H1 (cell line): ENCODE results near the gene CFAP53. TPM values are rescaled to one million over a fixed set of nuclear protein-coding genes. Genes with fewer than 3 reads are reported as not detected.

Experiments
- CTCF ChIA-PET: fragments of 300-600 bp; sonication (Branson Sonifier 250); formaldehyde crosslinking; loops from one replicate; lab custom pipeline; 2021; ENCODE audit not compliant: partially characterized antibody; lab: Charles Lee
- POLR2A ChIA-PET: fragments of 300-600 bp; sonication (Branson Sonifier 250); formaldehyde crosslinking; loops from one replicate; lab custom pipeline; 2021; ENCODE audit warnings: inconsistent platforms; ENCODE audit not compliant: partially characterized antibody; lab: Charles Lee
- DNase-seq, 2 experiments: peaks; one replicate each; pipeline versions ENCODE4 v3.0.0 to v3.0.0-alpha.2; 2010 to 2022; ENCODE audit warnings: low spot score in 2 of 2, low read depth in 1 of 2, mixed read lengths in 1 of 2
- FAIRE-seq: peaks from 2 replicates; lab custom pipeline; 2011; peaks lifted over from hg19 to GRCh38; lab: Jason Lieb, UNC
- H2AFZ ChIP-seq: 2 replicates; pipeline ENCODE4 v1.8.1; 2012; ENCODE audit warnings: low read length, inconsistent platforms
- H2AK5ac ChIP-seq: 2 replicates; pipeline ENCODE4 v1.6.1; 2013; ENCODE audit warnings: low read depth, low read length
- H2BK120ac ChIP-seq: replicated peaks from 2 replicates; pipeline ENCODE3; 2013; ENCODE audit warnings: low read depth, low read length, inconsistent platforms
- H2BK12ac ChIP-seq: 2 replicates; pipeline ENCODE4 v1.6.1; 2013; ENCODE audit warnings: low read depth, low read length
- H2BK15ac ChIP-seq: 2 replicates; pipeline ENCODE4 v1.6.1; 2013; ENCODE audit warnings: low read length
- H2BK20ac ChIP-seq: 2 replicates; pipeline ENCODE4 v1.6.1; 2013; ENCODE audit warnings: low read length
- H2BK5ac ChIP-seq: 2 replicates; pipeline ENCODE4 v1.6.1; 2013; ENCODE audit warnings: low read depth, low read length
- H3K14ac ChIP-seq: 2 replicates; pipeline ENCODE4 v1.6.1; 2013; ENCODE audit warnings: inconsistent platforms; ENCODE audit not compliant: insufficient read length
- H3K18ac ChIP-seq: 2 replicates; pipeline ENCODE4 v1.6.1; 2013; ENCODE audit warnings: low read length; ENCODE audit errors: extremely low read depth
- H3K23ac ChIP-seq: 2 replicates; pipeline ENCODE4 v1.6.1; 2013; ENCODE audit warnings: inconsistent platforms; ENCODE audit not compliant: insufficient read length
- H3K23me2 ChIP-seq: 2 replicates; pipeline ENCODE4 v1.6.1; 2013; ENCODE audit warnings: low read depth, low read length
- H3K27ac ChIP-seq: 2 replicates; pipeline ENCODE4 v1.6.1; 2011; ENCODE audit warnings: low read depth, low read length, inconsistent platforms
- H3K27me3 ChIP-seq, 4 experiments: replicated peaks in 1 of 4; 1 replicate in 1 of 4; 2 replicates in 3 of 4; pipeline versions ENCODE4 v1.6.1 to v1.8.1; 2011 to 2013; ENCODE audit warnings: low read length in 3 of 4, mild to moderate bottlenecking in 3 of 4, inconsistent platforms in 2 of 4, mixed read lengths in 2 of 4, moderate library complexity in 1 of 4; ENCODE audit not compliant: control insufficient read depth in 3 of 4, insufficient read depth in 3 of 4; ENCODE audit errors: extremely low read depth in 1 of 4
- H3K36me3 ChIP-seq, 4 experiments: 2 replicates each; pipeline versions ENCODE4 v1.6.1 to v1.8.1; 2011 to 2013; ENCODE audit warnings: mild to moderate bottlenecking in 4 of 4, low read length in 3 of 4, moderate library complexity in 2 of 4, control low read depth in 1 of 4, inconsistent platforms in 1 of 4; ENCODE audit not compliant: insufficient read depth in 4 of 4, control insufficient read depth in 2 of 4
- H3K4ac ChIP-seq: replicated peaks from 2 replicates; pipeline ENCODE3; 2013; ENCODE audit warnings: low read length, low read depth, mixed read lengths, inconsistent platforms; ENCODE audit not compliant: insufficient read length
- H3K4me1 ChIP-seq, 4 experiments: replicated peaks in 1 of 4; 1 replicate in 1 of 4; 2 replicates in 3 of 4; pipeline versions ENCODE4 v1.6.1 to v1.8.1; 2011 to 2013; ENCODE audit warnings: low read length in 3 of 4, inconsistent platforms in 2 of 4, mixed read lengths in 1 of 4; ENCODE audit not compliant: insufficient read depth in 4 of 4, control insufficient read depth in 3 of 4
- H3K4me2 ChIP-seq, 2 experiments: 2 replicates each; pipeline versions ENCODE4 v1.6.1 to v1.8.1; 2011 to 2013; ENCODE audit warnings: low read depth in 2 of 2, low read length in 2 of 2, control low read depth in 1 of 2, inconsistent platforms in 1 of 2, mild to moderate bottlenecking in 1 of 2; ENCODE audit not compliant: insufficient read depth in 1 of 2
- H3K4me3 ChIP-seq, 4 experiments: fragments of 200-600, 300-600 bp in 1 of 4; sonication (generic), shearing (Covaris generic), sonication (Bioruptor Twin) in 1 of 4; 2 replicates each; pipeline versions ENCODE4 v1.5.1 to v1.8.1; 2011 to 2016; ENCODE audit warnings: low read length in 4 of 4, low read depth in 3 of 4, control low read depth in 2 of 4, inconsistent platforms in 2 of 4, mild to moderate bottlenecking in 2 of 4, mixed read lengths in 1 of 4, moderate library complexity in 1 of 4; ENCODE audit not compliant: insufficient read depth in 2 of 4; ENCODE audit errors: extremely low read depth in 1 of 4
- H3K56ac ChIP-seq: replicated peaks from 2 replicates; pipeline ENCODE3; 2013; ENCODE audit warnings: low read depth, mild to moderate bottlenecking, mixed read lengths, low read length, inconsistent platforms; ENCODE audit not compliant: insufficient read length
- H3K79me1 ChIP-seq: 2 replicates; pipeline ENCODE4 v1.6.1; 2013; ENCODE audit warnings: low read depth, low read length, control low read depth
- H3K79me2 ChIP-seq, 2 experiments: 2 replicates each; pipeline versions ENCODE4 v1.6.1 to v1.8.1; 2012 to 2013; ENCODE audit warnings: low read length in 2 of 2, mild to moderate bottlenecking in 2 of 2, inconsistent platforms in 1 of 2; ENCODE audit not compliant: insufficient read depth in 2 of 2, control insufficient read depth in 1 of 2
- H3K9ac ChIP-seq, 4 experiments: replicated peaks in 1 of 4; 1 replicate in 1 of 4; 2 replicates in 3 of 4; pipeline versions ENCODE4 v1.6.1 to v1.8.1; 2011 to 2013; ENCODE audit warnings: low read depth in 3 of 4, low read length in 3 of 4, control low read depth in 2 of 4, mild to moderate bottlenecking in 2 of 4, moderate library complexity in 2 of 4, inconsistent platforms in 1 of 4; ENCODE audit errors: extremely low read depth in 1 of 4
- H3K9me3 ChIP-seq, 2 experiments: 2 replicates each; pipeline versions ENCODE4 v1.6.1 to v1.8.1; 2012 to 2013; ENCODE audit warnings: mild to moderate bottlenecking in 2 of 2, moderate library complexity in 2 of 2, control low read depth in 1 of 2, inconsistent platforms in 1 of 2, low read depth in 1 of 2, low read length in 1 of 2, mixed read lengths in 1 of 2; ENCODE audit not compliant: insufficient read depth in 2 of 2
- H4K20me1 ChIP-seq, 2 experiments: replicated peaks in 1 of 2; 2 replicates each; pipeline versions ENCODE3 to v1.8.1; 2011 to 2013; ENCODE audit warnings: inconsistent platforms in 2 of 2, low read length in 2 of 2, mild to moderate bottlenecking in 1 of 2; ENCODE audit not compliant: insufficient read depth in 2 of 2, control insufficient read depth in 1 of 2
- H4K5ac ChIP-seq: 2 replicates; pipeline ENCODE4 v1.6.1; 2013; ENCODE audit warnings: low read length, low read depth, mixed read lengths, inconsistent platforms; ENCODE audit not compliant: insufficient read length
- H4K8ac ChIP-seq: 2 replicates; pipeline ENCODE4 v1.8.0; 2013; ENCODE audit warnings: mild to moderate bottlenecking, moderate library complexity, low read length, inconsistent platforms; ENCODE audit not compliant: insufficient read depth; ENCODE audit errors: extremely low read depth
- H4K91ac ChIP-seq: replicated peaks from 2 replicates; pipeline ENCODE3; 2013; ENCODE audit warnings: low read length, mixed read lengths, inconsistent platforms; ENCODE audit not compliant: insufficient read length
- JUND ChIP-seq: IDR thresholded peaks from 2 replicates; pipeline ENCODE4 v1.6.1; 2011; ENCODE audit warnings: mild to moderate bottlenecking, improper control_type of control experiment, low read length
- KDM1A ChIP-seq: fragments of 200-600, 300-600 bp; sonication (generic); IDR thresholded peaks from 2 replicates; pipeline ENCODE4 v1.7.1; 2016; ENCODE audit warnings: mild to moderate bottlenecking, low read length, borderline replicate concordance
- KDM4A ChIP-seq: IDR thresholded peaks from one replicate; pipeline ENCODE4 v1.7.1; 2012; ENCODE audit warnings: low read depth, mild to moderate bottlenecking, moderate library complexity, low read length, inconsistent platforms; ENCODE audit not compliant: severe bottlenecking
- RAD21 ChIP-seq, 2 experiments: IDR thresholded peaks in 1 of 2; conservative IDR thresholded peaks in 1 of 2; 2 replicates each; pipeline ENCODE4 v1.6.1; 2011; ENCODE audit warnings: low read depth in 2 of 2, low read length in 2 of 2, improper control_type of control experiment in 1 of 2, inconsistent platforms in 1 of 2, mild to moderate bottlenecking in 1 of 2, moderate library complexity in 1 of 2
- RNF2 ChIP-seq: fragments of 200-900, 300-1000 bp; sonication (generic); IDR thresholded peaks from 2 replicates; pipeline ENCODE4 v1.7.1; 2016; ENCODE audit warnings: borderline replicate concordance, low read depth, mild to moderate bottlenecking, antibody characterized with exemption, low read length; ENCODE audit not compliant: poor library complexity, severe bottlenecking; ENCODE audit errors: missing control alignments
- TEAD4 ChIP-seq: IDR thresholded peaks from 2 replicates; pipeline ENCODE4 v1.6.1; 2012; ENCODE audit warnings: low read depth, low read length, inconsistent platforms, mixed read lengths
- WGBS, 2 experiments: shearing (Covaris generic) in 1 of 2; methylation state at CpG; one replicate each; pipeline versions ENCODE4 v1.1.6 to v1.1.7; 2013 to 2015; ENCODE audit warnings: low lambda C conversion rate in 2 of 2, mixed read lengths in 2 of 2, inconsistent platforms in 1 of 2, low coverage in 1 of 2, missing lambda C conversion rate in 1 of 2; ENCODE audit not compliant: insufficient replicate concordance in 2 of 2, insufficient coverage in 1 of 2, insufficient read length in 1 of 2; ENCODE audit errors: extremely low coverage in 1 of 2, missing lambda C conversion rate in 1 of 2; 5-methylcytosine and 5-hydroxymethylcytosine counted together
- polyA plus RNA-seq, 7 experiments: library from polyadenylated mRNA; depleted of rRNA in 3 of 7; stranded (reverse) in 5 of 7; unstranded in 2 of 7; fragments of >200 nt in 5 of 7; fragments of 200-250 nt in 2 of 7; gene quantifications; 1 replicate in 5 of 7; 2 replicates in 1 of 7; 4 replicates in 1 of 7; pipeline versions ENCODE4 v1.2.1 to v1.2.3, GENCODE V29; 2011 to 2013; ENCODE audit warnings: missing spikeins in 2 of 7, mixed read lengths in 2 of 7
- total RNA-seq: library from RNA; stranded (reverse); fragmentation: NEBNext Ultra II Directional; extraction: Animal tissue kit (Norgen Biotek cat#: 25700); gene quantifications from 2 replicates; pipeline ENCODE4 v1.2.1, GENCODE V29; 2021
- TF ChIP-seq, protein P1 (sequence below), 3 experiments: IDR thresholded peaks; 1 replicate in 2 of 3; 2 replicates in 1 of 3; pipeline versions ENCODE4 v1.5.1 to v1.6.1; 2011; ENCODE audit warnings: low read length in 3 of 3, mild to moderate bottlenecking in 3 of 3, inconsistent platforms in 2 of 3, low read depth in 1 of 3, moderate library complexity in 1 of 3; ENCODE audit not compliant: insufficient read depth in 1 of 3; ENCODE audit errors: control extremely low read depth in 1 of 3

CFAP53 gene
- total and polyA plus RNA-seq, 2 of the 8 experiments (the other 6 are each of a cell fraction or from before 2014, with no cell fraction given), result 0.08 to 0.30 TPM

DNA sequence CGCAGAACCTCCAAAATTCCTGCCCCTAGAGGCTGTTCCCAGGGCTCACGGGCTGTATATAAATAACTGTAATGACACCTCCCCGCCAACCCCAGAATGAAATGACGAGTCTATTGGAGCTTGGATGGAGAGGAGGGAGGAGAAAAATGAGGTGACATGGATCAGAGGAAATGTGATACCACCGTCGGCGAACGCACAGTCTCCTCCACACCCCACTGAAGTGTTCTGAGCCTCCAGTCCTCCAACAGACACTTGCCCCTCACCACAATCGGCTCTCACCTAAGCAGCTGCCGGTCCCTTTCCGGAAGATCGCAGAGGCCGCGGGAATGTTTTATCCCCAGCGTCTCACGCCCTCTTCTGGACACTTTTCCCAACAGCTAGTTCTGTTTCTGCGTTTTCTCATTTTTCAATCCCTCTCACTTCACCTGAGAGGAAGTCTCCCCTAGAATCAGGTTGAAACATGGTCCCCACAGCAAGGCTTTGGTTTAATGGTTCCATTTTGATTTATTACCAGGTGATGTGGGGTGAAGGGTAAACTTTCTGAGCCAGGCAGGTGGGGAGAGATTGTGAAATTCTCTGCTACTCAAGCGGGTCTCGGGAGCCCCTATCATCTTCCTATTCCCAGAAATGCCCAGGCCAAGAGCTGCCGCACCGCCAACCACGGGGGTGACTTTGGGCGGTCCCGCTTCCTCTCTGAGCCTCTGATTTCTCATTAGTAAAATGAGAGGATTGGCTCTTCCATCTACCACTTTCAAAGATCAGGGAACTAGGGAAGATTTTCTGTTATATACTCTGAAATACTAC is 62.3 kb downstream of the CFAP53 start:
- 0 out of 2 replicates have a peak, but pooled peaks cover 2% of the 10 kb centered on the region for H3K23me2 ChIP-seq
- H3K56ac ChIP-seq, result no peak overlapping the region
- H3K18ac ChIP-seq, result no peak overlapping the region
- no peak overlapping the region for H3K14ac ChIP-seq
- no peak overlapping the region for H4K5ac ChIP-seq
- H2AK5ac ChIP-seq, result no peak overlapping the region
- H3K4me2 ChIP-seq, result peak overlapping the region; percentile 57 to 68
- no peak overlapping the region for H4K91ac ChIP-seq
- no peak overlapping the region for H3K4ac ChIP-seq
- peak overlapping the region; percentile 92 for H2AFZ ChIP-seq
- no peak overlapping the region for H4K8ac ChIP-seq
- no peak overlapping the region for H2BK20ac ChIP-seq
- H3K27me3 ChIP-seq, result peaks cover 0 to 5% (median 0%) of the 10 kb centered on the region in 4 experiments; a peak in 2 of 7 replicates
- H3K23ac ChIP-seq, result no peak overlapping the region
- no peak overlapping the region for H3K27ac ChIP-seq
- no peak overlapping the region for H3K9ac ChIP-seq
- H3K9me3 ChIP-seq, result no peaks in the 10 kb centered on the region
- POLR2A ChIA-PET, result interaction anchor here (0.8 to 2.0 kb wide), 4 partner anchors 9 to 134 kb away, joined by 3 to 6 read pairs (median 4); partner anchors contain the start of gene MYO5B
- peak overlapping the region in 3 of 4 experiments; percentile 20 to 44 (median 34); a peak in 5 of 8 replicates for H3K4me3 ChIP-seq
- peak in 1 of 2 experiments; percentile 81 for DNase-seq
- CTCF ChIA-PET, result interaction anchor here (0.7 to 6.1 kb wide), 65 partner anchors 10 to 350 kb away, joined by 3 to 30 read pairs (median 5); partner anchors contain the start of gene MYO5B
- no peaks in the 10 kb centered on the region for H3K36me3 ChIP-seq
- 32% methylated on average over 24 of the region's 24 CpGs; no CpG with 5 or more reads in 1 of the 2 experiments for WGBS, 2 experiments
- H3K4me1 ChIP-seq, result no peaks in the 10 kb centered on the region
- H2BK12ac ChIP-seq, result no peak overlapping the region
- no peaks in the 10 kb centered on the region for H3K79me2 ChIP-seq
- no peak overlapping the region for H2BK5ac ChIP-seq
- H4K20me1 ChIP-seq, result no peaks in the 10 kb centered on the region
- FAIRE-seq, result peak; percentile 88
- no peaks in the 10 kb centered on the region for H3K79me1 ChIP-seq
- no peak overlapping the region for H2BK15ac ChIP-seq
- H2BK120ac ChIP-seq, result no peak overlapping the region
- TF ChIP-seq KDM1A (peak; percentile 57; the same call in 1 of the 2 replicates), RAD21 (IDR thresholded peaks at IDR 0.05 in 1 of 2, conservative IDR thresholded peaks at IDR 0.05 in 1 of 2; ENCODE audit: low read depth in 2 of 2, low read length in 2 of 2) (peak; percentile 88 to 90), KDM4A (peak; percentile 38), JUND (0 out of 2 replicates have a peak, but pooled peaks have one; percentile 23), TEAD4 (0 out of 2 replicates have a peak, but pooled peaks have one; percentile 1), RNF2 (no peak)
- TF ChIP-seq, protein P1, sequence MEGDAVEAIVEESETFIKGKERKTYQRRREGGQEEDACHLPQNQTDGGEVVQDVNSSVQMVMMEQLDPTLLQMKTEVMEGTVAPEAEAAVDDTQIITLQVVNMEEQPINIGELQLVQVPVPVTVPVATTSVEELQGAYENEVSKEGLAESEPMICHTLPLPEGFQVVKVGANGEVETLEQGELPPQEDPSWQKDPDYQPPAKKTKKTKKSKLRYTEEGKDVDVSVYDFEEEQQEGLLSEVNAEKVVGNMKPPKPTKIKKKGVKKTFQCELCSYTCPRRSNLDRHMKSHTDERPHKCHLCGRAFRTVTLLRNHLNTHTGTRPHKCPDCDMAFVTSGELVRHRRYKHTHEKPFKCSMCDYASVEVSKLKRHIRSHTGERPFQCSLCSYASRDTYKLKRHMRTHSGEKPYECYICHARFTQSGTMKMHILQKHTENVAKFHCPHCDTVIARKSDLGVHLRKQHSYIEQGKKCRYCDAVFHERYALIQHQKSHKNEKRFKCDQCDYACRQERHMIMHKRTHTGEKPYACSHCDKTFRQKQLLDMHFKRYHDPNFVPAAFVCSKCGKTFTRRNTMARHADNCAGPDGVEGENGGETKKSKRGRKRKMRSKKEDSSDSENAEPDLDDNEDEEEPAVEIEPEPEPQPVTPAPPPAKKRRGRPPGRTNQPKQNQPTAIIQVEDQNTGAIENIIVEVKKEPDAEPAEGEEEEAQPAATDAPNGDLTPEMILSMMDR (IDR thresholded peaks at IDR 0.05; ENCODE audit: control extremely low read depth in 1 of 3, insufficient read depth in 1 of 3, low read depth in 1 of 3, low read length in 3 of 3), result peak; percentile 50 to 80 (median 72)
